RPMI7951 (cell line): ENCODE measurements around the gene IGSF9. TPM values are rescaled to one million over a fixed set of nuclear protein-coding genes. Genes with fewer than 3 reads are reported as not detected.

Source experiments
- DNase-seq: peaks from one replicate; pipeline ENCODE4 v3.0.0-alpha.2; 2012; ENCODE audit warnings: low read depth
- total RNA-seq: library from RNA; depleted of rRNA; stranded (reverse); fragments of >200 nt; shearing (Covaris generic); gene quantifications from 2 replicates; pipeline ENCODE4 v1.2.3, GENCODE V29; 2014; rRNA removed

IGSF9 gene
- not detected in 2 replicates for total RNA-seq

- DNase-seq: peak; percentile 65
Observed at GRCh38 chr1:159945483-159946241, at the start of gene IGSF9. TSS of gene IGSF9 (minus strand) at chr1:159945613. CDS start at chr1:159943454, 2,159 bp downstream.

- DNase-seq: no peak
Observed at GRCh38 chr1:159994896-159995295, 49.5 kb upstream of the IGSF9 start.

- no peak for DNase-seq
Observed at GRCh38 chr1:159993911-159994310, 48.5 kb upstream of the IGSF9 start.

GRCh38 chr1:159992161-159992560, 46.7 kb upstream of the IGSF9 start:
- no peak for DNase-seq

GRCh38 chr1:159991513-159991912, 46.1 kb upstream of the IGSF9 start:
- peak; percentile 15 for DNase-seq

- no peak for DNase-seq
Observed at GRCh38 chr1:159990005-159990404, 44.6 kb upstream of the IGSF9 start.

GRCh38 chr1:159989581-159989980, 44.2 kb upstream of the IGSF9 start:
- no peak for DNase-seq

GRCh38 chr1:159988006-159988405, 42.6 kb upstream of the IGSF9 start:
- no peak for DNase-seq

- no peak for DNase-seq
Observed at GRCh38 chr1:159987186-159987585, 41.8 kb upstream of the IGSF9 start.

GRCh38 chr1:159986531-159986930, 41.1 kb upstream of the IGSF9 start:
- DNase-seq: no peak

GRCh38 chr1:159986093-159986492, 40.7 kb upstream of the IGSF9 start:
- no peak for DNase-seq

GRCh38 chr1:159985473-159985872, 40.1 kb upstream of the IGSF9 start:
- no peak for DNase-seq

- no peak for DNase-seq
Observed at GRCh38 chr1:159983681-159984080, 38.3 kb upstream of the IGSF9 start.

- DNase-seq: no peak
Observed at GRCh38 chr1:159982280-159982679, 36.9 kb upstream of the IGSF9 start.

GRCh38 chr1:159981351-159982055, 36.1 kb upstream of the IGSF9 start:
- DNase-seq: no peak

GRCh38 chr1:159980786-159981185, 35.4 kb upstream of the IGSF9 start:
- DNase-seq: no peak

GRCh38 chr1:159980076-159980475, 34.7 kb upstream of the IGSF9 start:
- DNase-seq: no peak

GRCh38 chr1:159979257-159979656, 33.8 kb upstream of the IGSF9 start:
- no peak for DNase-seq

- DNase-seq: no peak
Observed at GRCh38 chr1:159978107-159978398, 32.6 kb upstream of the IGSF9 start.

GRCh38 chr1:159977364-159978106, 32.1 kb upstream of the IGSF9 start:
- no peak for DNase-seq

- no peak for DNase-seq
Observed at GRCh38 chr1:159974350-159974965, 29.0 kb upstream of the IGSF9 start.

GRCh38 chr1:159973350-159973940, 28.0 kb upstream of the IGSF9 start:
- DNase-seq: no peak
